Neural progenitor cell (in vitro differentiated cells): ENCODE data around the gene TUT1. TPM values are rescaled to one million over a fixed set of nuclear protein-coding genes. Genes with fewer than 3 reads are reported as not detected.
A peak's percentile ranks its signal among the peaks of the same experiment; 100 is the strongest.

Experiments
- DNase-seq: peaks from one replicate; pipeline ENCODE4 v3.0.0-alpha.2; 2016; ENCODE audit warnings: low spot score
- H2AFZ ChIP-seq: fragments of 200-600 bp; sonication (generic); replicated peaks from 2 replicates; pipeline ENCODE4 v1.6.1; 2016; ENCODE audit warnings: antibody characterized with exemption
- H3F3A ChIP-seq: fragments of 200-600 bp; sonication (generic); 2 replicates; pipeline ENCODE4 v1.6.1; 2016; ENCODE audit warnings: antibody characterized with exemption, low read depth
- H3K27ac ChIP-seq: fragments of 200-600 bp; sonication (generic); 2 replicates; pipeline ENCODE4 v1.5.1; 2016; ENCODE audit warnings: mild to moderate bottlenecking
- H3K27me3 ChIP-seq: fragments of 200-600 bp; sonication (generic); 2 replicates; pipeline ENCODE4 v1.6.1; 2016; ENCODE audit warnings: mild to moderate bottlenecking, moderate library complexity
- H3K36me3 ChIP-seq: fragments of 200-600 bp; sonication (generic); 2 replicates; pipeline ENCODE4 v1.5.1; 2016
- H3K4me1 ChIP-seq: fragments of 200-600 bp; sonication (generic); 2 replicates; pipeline ENCODE4 v1.6.1; 2016; ENCODE audit warnings: mixed run types
- H3K4me2 ChIP-seq: fragments of 200-600 bp; sonication (generic); 2 replicates; pipeline ENCODE4 v1.6.1; 2016
- H3K4me3 ChIP-seq: fragments of 200-600 bp; sonication (generic); 2 replicates; pipeline ENCODE4 v1.5.1; 2016
- H3K79me2 ChIP-seq: fragments of 200-600 bp; sonication (generic); 2 replicates; pipeline ENCODE4 v1.6.1; 2016; ENCODE audit warnings: low read depth
- H3K9ac ChIP-seq: fragments of 200-600 bp; sonication (generic); 2 replicates; pipeline ENCODE4 v1.6.1; 2016
- H3K9me3 ChIP-seq: fragments of 200-600 bp; sonication (generic); 2 replicates; pipeline ENCODE4 v1.5.1; 2016; ENCODE audit warnings: low read depth
- H4K20me1 ChIP-seq: fragments of 200-600 bp; sonication (generic); 2 replicates; pipeline ENCODE4 v1.6.1; 2016; ENCODE audit warnings: low read depth
- H3K27ac Mint-ChIP-seq: 3 replicates; pipeline ENCODE4 v1.8.0; 2021; ENCODE audit warnings: mixed read lengths
- H3K27me3 Mint-ChIP-seq: 2 replicates; pipeline ENCODE4 v1.8.0; 2022; ENCODE audit warnings: low read depth, mild to moderate bottlenecking, inconsistent platforms, moderate library complexity, mixed read lengths; ENCODE audit not compliant: insufficient read depth
- H3K36me3 Mint-ChIP-seq: 3 replicates; pipeline ENCODE4 v1.8.0; 2021; ENCODE audit warnings: mixed read lengths
- H3K4me1 Mint-ChIP-seq: 3 replicates; pipeline ENCODE4 v1.8.0; 2021; ENCODE audit warnings: mixed read lengths
- H3K4me3 Mint-ChIP-seq: 3 replicates; pipeline ENCODE4 v1.8.0; 2021; ENCODE audit warnings: mild to moderate bottlenecking, moderate library complexity, mixed read lengths
- H3K9me3 Mint-ChIP-seq: 3 replicates; pipeline ENCODE4 v1.8.0; 2020; ENCODE audit warnings: mixed read lengths
- CTCF ChIP-seq: fragments of 200-600 bp; sonication (generic); IDR thresholded peaks from 2 replicates; pipeline ENCODE4 v1.5.1; 2017; ENCODE audit warnings: antibody characterized with exemption, mild to moderate bottlenecking
- EZH2 ChIP-seq: fragments of 200-600 bp; sonication (generic); IDR thresholded peaks from 2 replicates; pipeline ENCODE4 v1.6.1; 2017; ENCODE audit warnings: antibody characterized with exemption, mild to moderate bottlenecking, moderate library complexity
- EZH2phosphoT487 ChIP-seq: fragments of 200-600 bp; sonication (generic); IDR thresholded peaks from 2 replicates; pipeline ENCODE4 v1.6.1; 2017; ENCODE audit warnings: antibody characterized with exemption
- total RNA-seq: library from RNA; depleted of rRNA; stranded (reverse); fragments of >200 nt; gene quantifications from 2 replicates; pipeline ENCODE4 v1.2.3, GENCODE V29; 2015; ENCODE audit warnings: low replicate concordance

Gene TUT1
- total RNA-seq, 1 donor from 2014 or later: 4.8 TPM

GRCh38 chr11:62540804-62541701, 50.3 kb downstream of the TUT1 start:
- Histone ChIP-seq H3K27ac (no peak overlapping the region), H3K4me2 (no peak overlapping the region), H3K9me3 (no peaks in the 10 kb centered on the region), H3K9ac (no peak overlapping the region), H3K79me2 (no peaks in the 10 kb centered on the region), H3K4me1 (peaks cover 14% of the 10 kb centered on the region), H4K20me1 (peaks cover 25% of the 10 kb centered on the region), H2AFZ (no peak overlapping the region), H3F3A (peaks cover 10% of the 10 kb centered on the region), H3K36me3 (no peaks in the 10 kb centered on the region), H3K4me3 (no peak overlapping the region), H3K27me3 (peaks cover 33% of the 10 kb centered on the region)
- Mint-ChIP-seq H3K4me3 (peak overlapping the region; percentile 46), H3K27ac (no peak overlapping the region), H3K36me3 (peaks cover 3% of the 10 kb centered on the region), H3K9me3 (no peaks in the 10 kb centered on the region), H3K4me1 (peaks cover 65% of the 10 kb centered on the region), H3K27me3 (peaks cover 21% of the 10 kb centered on the region)
- no peak for TF ChIP-seq EZH2
- TF ChIP-seq EZH2phosphoT487: no peak
- no peak for TF ChIP-seq CTCF
- DNase-seq: no peak

GRCh38 chr11:62539238-62539925, 51.9 kb downstream of the TUT1 start:
- H3K27ac ChIP-seq: no peak overlapping the region
- H3K9me3 ChIP-seq: no peaks in the 10 kb centered on the region
- Mint-ChIP-seq H3K4me3 (no peak overlapping the region), H3K9me3 (no peaks in the 10 kb centered on the region), H3K27me3 (peaks cover 22% of the 10 kb centered on the region), H3K4me1 (peaks cover 57% of the 10 kb centered on the region), H3K36me3 (peaks cover 6% of the 10 kb centered on the region), H3K27ac (peak overlapping the region; percentile 46)
- no peak overlapping the region for H3K9ac ChIP-seq
- no peak overlapping the region for H3K4me2 ChIP-seq
- TF ChIP-seq CTCF (no peak), EZH2 (no peak), EZH2phosphoT487 (no peak)
- no peaks in the 10 kb centered on the region for H3K79me2 ChIP-seq
- peaks cover 8% of the 10 kb centered on the region for H3K4me1 ChIP-seq
- H3F3A ChIP-seq: peaks cover 1% of the 10 kb centered on the region
- H2AFZ ChIP-seq: no peak overlapping the region
- H3K4me3 ChIP-seq: no peak overlapping the region
- peaks cover 17% of the 10 kb centered on the region for H3K27me3 ChIP-seq
- H3K36me3 ChIP-seq: no peaks in the 10 kb centered on the region
- DNase-seq: peak; percentile 7
- H4K20me1 ChIP-seq: peaks cover 15% of the 10 kb centered on the region

DNA sequence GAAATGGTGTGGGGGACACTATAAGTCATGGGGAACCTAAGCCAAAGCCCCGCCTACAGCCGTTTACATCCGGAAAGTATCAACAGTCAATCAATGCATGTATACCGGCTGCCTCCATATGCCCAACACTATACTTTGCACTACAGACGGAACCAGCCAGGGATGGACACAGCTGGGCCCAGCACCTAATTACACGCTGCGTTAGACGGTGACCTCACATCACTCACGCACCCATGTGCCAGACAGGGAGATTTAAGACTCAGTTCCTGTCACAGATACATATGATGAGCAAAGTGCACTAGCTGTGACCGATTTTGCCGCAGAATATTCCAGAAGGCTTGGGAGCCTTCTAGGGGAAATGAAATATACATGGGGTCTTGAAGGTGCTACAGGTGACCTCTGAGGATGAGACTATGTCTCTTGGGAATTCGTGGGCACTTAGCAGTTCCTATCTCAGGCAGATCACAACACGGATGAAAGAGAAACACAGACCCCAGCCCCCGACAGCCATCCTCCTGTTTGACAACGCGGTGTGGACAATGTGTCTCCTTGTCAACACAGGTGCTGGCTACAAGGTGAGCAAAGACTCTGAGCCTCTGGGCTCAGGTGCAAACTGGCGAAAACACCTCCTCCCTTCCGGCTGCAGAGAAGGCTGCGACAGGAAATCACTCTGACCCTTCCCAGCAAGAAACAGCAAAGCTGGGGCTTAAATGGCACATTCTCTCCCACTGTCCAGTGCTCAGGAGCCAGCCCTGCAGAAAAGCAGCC, 52.7 kb downstream of the TUT1 start:
- Mint-ChIP-seq H3K4me1 (peaks cover 50% of the 10 kb centered on the region), H3K27ac (peak overlapping the region; percentile 74), H3K9me3 (peaks cover 4% of the 10 kb centered on the region), H3K4me3 (peak overlapping the region; percentile 15), H3K36me3 (peaks cover 10% of the 10 kb centered on the region), H3K27me3 (peaks cover 19% of the 10 kb centered on the region)
- H4K20me1 ChIP-seq: peaks cover 8% of the 10 kb centered on the region
- no peaks in the 10 kb centered on the region for H3K9me3 ChIP-seq
- peaks cover 9% of the 10 kb centered on the region for H3K27me3 ChIP-seq
- DNase-seq: no peak
- H3K4me2 ChIP-seq: no peak overlapping the region
- H3K36me3 ChIP-seq: no peaks in the 10 kb centered on the region
- no peaks in the 10 kb centered on the region for H3F3A ChIP-seq
- H3K79me2 ChIP-seq: no peaks in the 10 kb centered on the region
- H3K4me1 ChIP-seq: peaks cover 8% of the 10 kb centered on the region
- H3K4me3 ChIP-seq: no peak overlapping the region
- H3K27ac ChIP-seq: no peak overlapping the region
- H3K9ac ChIP-seq: no peak overlapping the region
- TF ChIP-seq EZH2phosphoT487 (no peak), EZH2 (no peak), CTCF (no peak)
- no peak overlapping the region for H2AFZ ChIP-seq
